Neural progenitor cell (in vitro differentiated cells): ENCODE measurements around the gene MACROD1. TPM values are rescaled to one million over a fixed set of nuclear protein-coding genes. Genes with fewer than 3 reads are reported as not detected.
A peak's percentile ranks its signal among the peaks of the same experiment; 100 is the strongest.

Source experiments
- DNase-seq: peaks from one replicate; pipeline ENCODE4 v3.0.0-alpha.2; 2016; ENCODE audit warnings: low spot score
- H2AFZ ChIP-seq: fragments of 200-600 bp; sonication (generic); replicated peaks from 2 replicates; pipeline ENCODE4 v1.6.1; 2016; ENCODE audit warnings: antibody characterized with exemption
- H3F3A ChIP-seq: fragments of 200-600 bp; sonication (generic); 2 replicates; pipeline ENCODE4 v1.6.1; 2016; ENCODE audit warnings: antibody characterized with exemption, low read depth
- H3K27ac ChIP-seq: fragments of 200-600 bp; sonication (generic); 2 replicates; pipeline ENCODE4 v1.5.1; 2016; ENCODE audit warnings: mild to moderate bottlenecking
- H3K27me3 ChIP-seq: fragments of 200-600 bp; sonication (generic); 2 replicates; pipeline ENCODE4 v1.6.1; 2016; ENCODE audit warnings: mild to moderate bottlenecking, moderate library complexity
- H3K36me3 ChIP-seq: fragments of 200-600 bp; sonication (generic); 2 replicates; pipeline ENCODE4 v1.5.1; 2016
- H3K4me1 ChIP-seq: fragments of 200-600 bp; sonication (generic); 2 replicates; pipeline ENCODE4 v1.6.1; 2016; ENCODE audit warnings: mixed run types
- H3K4me2 ChIP-seq: fragments of 200-600 bp; sonication (generic); 2 replicates; pipeline ENCODE4 v1.6.1; 2016
- H3K4me3 ChIP-seq: fragments of 200-600 bp; sonication (generic); 2 replicates; pipeline ENCODE4 v1.5.1; 2016
- H3K79me2 ChIP-seq: fragments of 200-600 bp; sonication (generic); 2 replicates; pipeline ENCODE4 v1.6.1; 2016; ENCODE audit warnings: low read depth
- H3K9ac ChIP-seq: fragments of 200-600 bp; sonication (generic); 2 replicates; pipeline ENCODE4 v1.6.1; 2016
- H3K9me3 ChIP-seq: fragments of 200-600 bp; sonication (generic); 2 replicates; pipeline ENCODE4 v1.5.1; 2016; ENCODE audit warnings: low read depth
- H4K20me1 ChIP-seq: fragments of 200-600 bp; sonication (generic); 2 replicates; pipeline ENCODE4 v1.6.1; 2016; ENCODE audit warnings: low read depth
- H3K27ac Mint-ChIP-seq: 3 replicates; pipeline ENCODE4 v1.8.0; 2021; ENCODE audit warnings: mixed read lengths
- H3K27me3 Mint-ChIP-seq: 2 replicates; pipeline ENCODE4 v1.8.0; 2022; ENCODE audit warnings: low read depth, mild to moderate bottlenecking, inconsistent platforms, moderate library complexity, mixed read lengths; ENCODE audit not compliant: insufficient read depth
- H3K36me3 Mint-ChIP-seq: 3 replicates; pipeline ENCODE4 v1.8.0; 2021; ENCODE audit warnings: mixed read lengths
- H3K4me1 Mint-ChIP-seq: 3 replicates; pipeline ENCODE4 v1.8.0; 2021; ENCODE audit warnings: mixed read lengths
- H3K4me3 Mint-ChIP-seq: 3 replicates; pipeline ENCODE4 v1.8.0; 2021; ENCODE audit warnings: mild to moderate bottlenecking, moderate library complexity, mixed read lengths
- H3K9me3 Mint-ChIP-seq: 3 replicates; pipeline ENCODE4 v1.8.0; 2020; ENCODE audit warnings: mixed read lengths
- EZH2 ChIP-seq: fragments of 200-600 bp; sonication (generic); IDR thresholded peaks from 2 replicates; pipeline ENCODE4 v1.6.1; 2017; ENCODE audit warnings: antibody characterized with exemption, mild to moderate bottlenecking, moderate library complexity
- EZH2phosphoT487 ChIP-seq: fragments of 200-600 bp; sonication (generic); IDR thresholded peaks from 2 replicates; pipeline ENCODE4 v1.6.1; 2017; ENCODE audit warnings: antibody characterized with exemption
- total RNA-seq: library from RNA; depleted of rRNA; stranded (reverse); fragments of >200 nt; gene quantifications from 2 replicates; pipeline ENCODE4 v1.2.3, GENCODE V29; 2015; ENCODE audit warnings: low replicate concordance
- TF ChIP-seq, protein P1 (sequence below): fragments of 200-600 bp; sonication (generic); IDR thresholded peaks from 2 replicates; pipeline ENCODE4 v1.5.1; 2017; ENCODE audit warnings: antibody characterized with exemption, mild to moderate bottlenecking

Gene MACROD1
- total RNA-seq, 1 donor from 2014 or later = 11.9 TPM

DNA sequence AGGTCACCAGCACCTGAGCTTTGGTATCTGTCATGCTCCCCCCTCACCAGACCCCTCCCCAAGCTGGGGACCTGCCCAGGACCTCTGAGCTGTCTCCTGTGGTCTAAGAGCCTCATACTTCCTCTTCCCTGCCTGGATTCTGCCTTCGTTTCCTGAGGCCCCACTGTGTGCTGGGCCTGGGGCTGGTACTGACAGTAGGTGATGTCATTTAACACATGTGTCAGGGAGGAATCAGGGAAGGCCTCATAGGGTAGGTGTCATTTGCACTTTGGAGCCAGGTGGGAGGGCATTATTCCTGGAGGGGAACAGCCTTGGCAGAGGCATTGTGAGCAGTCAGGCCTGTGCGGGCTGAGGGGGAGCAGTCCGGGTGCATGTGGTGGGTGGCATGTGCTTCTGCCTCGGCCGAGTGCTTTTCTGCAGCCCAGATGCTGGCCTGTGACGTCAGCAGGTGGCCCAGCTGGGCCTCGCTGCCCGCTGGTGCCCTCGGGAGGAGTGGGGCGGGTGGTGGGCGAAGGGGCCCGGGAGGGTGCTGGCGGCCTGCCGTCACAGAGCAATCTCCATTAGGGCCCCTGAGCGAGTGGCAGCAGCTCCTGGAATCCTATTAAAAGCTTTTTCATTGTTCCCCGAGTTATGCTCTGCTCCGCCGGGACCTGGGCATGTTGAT is 121.1 kb downstream of the MACROD1 start:
- H3K4me1 ChIP-seq = peaks cover 28% of the 10 kb centered on the region

DNA sequence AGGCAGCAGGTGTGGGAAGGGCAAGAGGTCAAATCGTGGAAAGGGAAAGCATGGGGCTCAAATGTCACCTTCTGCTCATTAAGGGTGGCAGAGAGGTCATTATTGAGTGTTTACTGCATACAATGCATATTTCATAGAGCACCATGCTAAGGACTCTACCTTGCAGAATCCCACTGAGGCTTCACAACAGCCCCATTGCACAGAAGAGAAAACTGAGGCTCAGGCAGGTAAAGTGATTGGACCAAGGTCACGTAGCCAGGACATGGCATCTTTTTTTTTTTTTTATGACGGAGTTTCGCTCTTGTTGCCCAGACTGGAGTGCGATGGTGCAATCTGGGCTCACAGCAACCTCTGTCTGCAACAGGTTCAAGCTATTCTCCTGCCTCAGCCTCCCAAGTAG is 122.4 kb downstream of the MACROD1 start:
- H2AFZ ChIP-seq = no peak overlapping the region
- H3K4me1 Mint-ChIP-seq = peaks cover 44% of the 10 kb centered on the region
- peaks cover 27% of the 10 kb centered on the region for H3K4me1 ChIP-seq
- H3K4me3 ChIP-seq = no peak overlapping the region
- no peaks in the 10 kb centered on the region for H3K9me3 ChIP-seq
- no peak overlapping the region for H3K27ac Mint-ChIP-seq
- peaks cover 34% of the 10 kb centered on the region for H3K27me3 ChIP-seq
- DNase-seq = no peak
- H3K4me3 Mint-ChIP-seq = peak overlapping the region; percentile 65
- no peaks in the 10 kb centered on the region for H3K79me2 ChIP-seq
- H3K9ac ChIP-seq = no peak overlapping the region
- no peaks in the 10 kb centered on the region for H3K9me3 Mint-ChIP-seq
- no peak overlapping the region for H3K27ac ChIP-seq
- H3K4me2 ChIP-seq = no peak overlapping the region
- H3K36me3 ChIP-seq = no peaks in the 10 kb centered on the region
- peaks cover 12% of the 10 kb centered on the region for H3K27me3 Mint-ChIP-seq
- TF ChIP-seq, protein P1, sequence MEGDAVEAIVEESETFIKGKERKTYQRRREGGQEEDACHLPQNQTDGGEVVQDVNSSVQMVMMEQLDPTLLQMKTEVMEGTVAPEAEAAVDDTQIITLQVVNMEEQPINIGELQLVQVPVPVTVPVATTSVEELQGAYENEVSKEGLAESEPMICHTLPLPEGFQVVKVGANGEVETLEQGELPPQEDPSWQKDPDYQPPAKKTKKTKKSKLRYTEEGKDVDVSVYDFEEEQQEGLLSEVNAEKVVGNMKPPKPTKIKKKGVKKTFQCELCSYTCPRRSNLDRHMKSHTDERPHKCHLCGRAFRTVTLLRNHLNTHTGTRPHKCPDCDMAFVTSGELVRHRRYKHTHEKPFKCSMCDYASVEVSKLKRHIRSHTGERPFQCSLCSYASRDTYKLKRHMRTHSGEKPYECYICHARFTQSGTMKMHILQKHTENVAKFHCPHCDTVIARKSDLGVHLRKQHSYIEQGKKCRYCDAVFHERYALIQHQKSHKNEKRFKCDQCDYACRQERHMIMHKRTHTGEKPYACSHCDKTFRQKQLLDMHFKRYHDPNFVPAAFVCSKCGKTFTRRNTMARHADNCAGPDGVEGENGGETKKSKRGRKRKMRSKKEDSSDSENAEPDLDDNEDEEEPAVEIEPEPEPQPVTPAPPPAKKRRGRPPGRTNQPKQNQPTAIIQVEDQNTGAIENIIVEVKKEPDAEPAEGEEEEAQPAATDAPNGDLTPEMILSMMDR = no peak
- no peak for TF ChIP-seq EZH2
- no peak for TF ChIP-seq EZH2phosphoT487
- peaks cover 23% of the 10 kb centered on the region for H4K20me1 ChIP-seq
- H3F3A ChIP-seq = peaks cover 9% of the 10 kb centered on the region
- H3K36me3 Mint-ChIP-seq = no peaks in the 10 kb centered on the region

More for the DNA sequence above, 121.1 kb downstream of the MACROD1 start:
- H3K9ac ChIP-seq = no peak overlapping the region
- peaks cover 47% of the 10 kb centered on the region for H3K4me1 Mint-ChIP-seq
- H3K27me3 Mint-ChIP-seq = peaks cover 12% of the 10 kb centered on the region
- H4K20me1 ChIP-seq = peaks cover 25% of the 10 kb centered on the region
- no peak overlapping the region for H3K27ac ChIP-seq
- TF ChIP-seq EZH2phosphoT487 = no peak
- TF ChIP-seq, protein P1 = no peak
- H3K4me3 ChIP-seq = no peak overlapping the region
- no peak for DNase-seq
- H3K27ac Mint-ChIP-seq = peak overlapping the region; percentile 49
- H3K27me3 ChIP-seq = peaks cover 21% of the 10 kb centered on the region
- H3F3A ChIP-seq = peaks cover 9% of the 10 kb centered on the region
- no peaks in the 10 kb centered on the region for H3K9me3 ChIP-seq
- no peaks in the 10 kb centered on the region for H3K36me3 Mint-ChIP-seq
- no peak overlapping the region for H2AFZ ChIP-seq
- no peak overlapping the region for H3K4me2 ChIP-seq
- no peaks in the 10 kb centered on the region for H3K79me2 ChIP-seq
- H3K36me3 ChIP-seq = no peaks in the 10 kb centered on the region
- no peak overlapping the region for H3K4me3 Mint-ChIP-seq
- H3K9me3 Mint-ChIP-seq = no peaks in the 10 kb centered on the region

DNA sequence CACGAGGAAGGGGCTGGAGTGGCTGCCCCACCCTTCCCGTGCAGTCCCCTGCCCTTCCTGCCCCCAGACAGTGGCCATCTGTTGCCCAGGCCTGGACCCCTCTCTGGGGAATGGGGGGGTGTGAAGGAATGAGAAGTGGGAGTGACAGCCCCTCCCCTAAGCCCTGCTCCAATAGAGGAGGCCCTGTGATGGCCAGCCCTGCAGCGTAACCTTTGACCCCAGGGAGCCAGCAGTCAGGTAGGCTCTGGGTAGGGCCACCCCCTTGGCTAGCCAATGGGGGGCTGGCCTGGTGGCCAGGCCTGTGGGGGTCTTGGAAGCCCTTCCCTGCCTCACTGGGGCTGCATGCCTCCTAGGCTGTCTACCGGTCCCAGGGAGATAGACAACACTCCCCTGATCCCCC is 123.6 kb downstream of the MACROD1 start:
- H3K4me2 ChIP-seq = peak overlapping the region; percentile 10
- H4K20me1 ChIP-seq = peaks cover 26% of the 10 kb centered on the region
- peaks cover 47% of the 10 kb centered on the region for H3K27me3 ChIP-seq
- no peaks in the 10 kb centered on the region for H3K36me3 ChIP-seq
- Mint-ChIP-seq H3K36me3 (no peaks in the 10 kb centered on the region), H3K4me3 (no peak overlapping the region), H3K9me3 (no peaks in the 10 kb centered on the region), H3K27ac (no peak overlapping the region), H3K4me1 (peaks cover 38% of the 10 kb centered on the region), H3K27me3 (peaks cover 13% of the 10 kb centered on the region)
- H3F3A ChIP-seq = peaks cover 9% of the 10 kb centered on the region
- no peak overlapping the region for H3K27ac ChIP-seq
- peak; percentile 43 for DNase-seq
- TF ChIP-seq, protein P1 = no peak
- TF ChIP-seq EZH2 (no peak), EZH2phosphoT487 (no peak)
- H3K4me3 ChIP-seq = no peak overlapping the region
- H2AFZ ChIP-seq = no peak overlapping the region
- no peak overlapping the region for H3K9ac ChIP-seq
- no peaks in the 10 kb centered on the region for H3K79me2 ChIP-seq
- H3K4me1 ChIP-seq = peaks cover 20% of the 10 kb centered on the region
- no peaks in the 10 kb centered on the region for H3K9me3 ChIP-seq
